ENCODE measurements around the gene WWTR1.
A peak's percentile ranks its signal among the peaks of the same experiment; 100 is the strongest.

Gene WWTR1

GRCh38 chr3:149490260-149490971 is 167.4 kb downstream of the WWTR1 start:
- no peak for DNase-seq

GRCh38 chr3:149489060-149489690 is 168.7 kb downstream of the WWTR1 start:
- peak in 1 of 2 donors; percentile 24 for DNase-seq

- no peak for DNase-seq
Observed at GRCh38 chr3:149487598-149488197, 170.1 kb downstream of the WWTR1 start.

GRCh38 chr3:149486726-149487125 is 171.1 kb downstream of the WWTR1 start:
- no peak for DNase-seq

- DNase-seq = no peak
Observed at GRCh38 chr3:149481491-149481890, 176.3 kb downstream of the WWTR1 start.

GRCh38 chr3:149481056-149481455 is 176.8 kb downstream of the WWTR1 start:
- no peak for DNase-seq

- DNase-seq = peak; percentile 23 to 42
Observed at GRCh38 chr3:149480326-149481017, 177.4 kb downstream of the WWTR1 start.

GRCh38 chr3:149479621-149480325 is 178.1 kb downstream of the WWTR1 start:
- DNase-seq = no peak

GRCh38 chr3:149476225-149476624 is 181.6 kb downstream of the WWTR1 start:
- no peak for DNase-seq

- DNase-seq = no peak
Observed at GRCh38 chr3:149475451-149476060, 182.3 kb downstream of the WWTR1 start.

- DNase-seq = no peak
Observed at GRCh38 chr3:149474250-149474817, 183.5 kb downstream of the WWTR1 start, which contains the start of gene TM4SF4. TSS of gene TM4SF4 (plus strand) at chr3:149474697. CDS start at chr3:149474878, 181 bp downstream.

GRCh38 chr3:149473357-149474249 is 184.2 kb downstream of the WWTR1 start:
- DNase-seq = peak in 1 of 2 donors; percentile 24

- no peak for DNase-seq
Observed at GRCh38 chr3:149472030-149472797, 185.6 kb downstream of the WWTR1 start.

- no peak for DNase-seq
Observed at GRCh38 chr3:149470381-149470780, 187.4 kb downstream of the WWTR1 start.

- no peak for DNase-seq
Observed at GRCh38 chr3:149468504-149469212, 189.2 kb downstream of the WWTR1 start.
